ENCODE measurements around the gene ISOC2.
"Not testable (repeated sequence)": the region's sequence is repeated elsewhere in the genome, so short reads cannot be mapped to it uniquely, and the experiment has no call there.

ISOC2 gene

DNA sequence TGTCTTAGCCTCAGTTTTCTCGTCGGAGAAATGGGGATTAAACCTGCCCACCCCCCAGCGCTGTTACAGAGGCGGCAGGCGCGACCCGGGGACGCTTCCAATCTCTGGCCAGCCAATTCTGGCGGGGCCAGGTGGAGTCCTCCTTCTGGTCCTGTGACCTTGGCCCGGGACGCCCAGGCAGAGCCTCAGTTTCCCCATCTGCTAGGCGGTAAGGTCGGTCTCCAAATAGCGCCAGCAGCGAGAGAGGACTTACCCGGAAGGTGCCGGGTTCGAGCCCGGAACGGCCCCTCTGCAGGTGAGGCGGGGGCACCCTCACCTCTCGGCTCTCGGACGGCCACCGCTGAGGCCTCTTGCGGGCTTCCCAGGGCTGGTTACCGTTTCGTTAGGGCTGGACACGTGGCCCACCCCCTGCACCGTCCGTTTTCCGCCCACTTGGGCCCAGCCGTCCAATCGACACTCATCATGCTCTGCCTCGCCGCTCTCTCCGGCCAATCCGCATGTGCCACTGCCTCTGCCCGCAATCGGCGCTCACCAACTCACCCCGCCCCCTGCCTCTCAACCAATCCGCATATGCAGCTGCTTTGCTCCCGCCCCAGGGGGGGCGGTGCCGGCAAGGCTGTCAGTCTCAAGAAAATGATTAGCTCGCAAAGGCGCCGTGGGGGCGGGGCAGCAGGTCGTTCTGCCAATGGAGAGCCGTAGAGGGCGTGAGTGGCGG, at the start of gene ISOC2:
Gene ISOC2, minus strand, starts transcription at position 384 of the 715 bp plus-strand sequence. CDS start 5,156 bp downstream, outside the sequence.
- peak; percentile 100 for DNase-seq (ENCODE audit: low read depth in 2 of 2, low spot score in 1 of 2)

GRCh38 chr19:55508120-55508519, 46.7 kb upstream of the ISOC2 start:
- DNase-seq (ENCODE audit: low read depth in 2 of 2, low spot score in 1 of 2) = no peak

GRCh38 chr19:55504981-55505380, 43.5 kb upstream of the ISOC2 start:
- DNase-seq (ENCODE audit: low read depth in 2 of 2, low spot score in 1 of 2) = no peak

- no peak for DNase-seq (ENCODE audit: low read depth in 2 of 2, low spot score in 1 of 2)
Observed at GRCh38 chr19:55504252-55504603, 42.8 kb upstream of the ISOC2 start.

GRCh38 chr19:55503502-55504251, 42.2 kb upstream of the ISOC2 start:
- DNase-seq (ENCODE audit: low read depth in 2 of 2, low spot score in 1 of 2) = peak; percentile 81 to 89

GRCh38 chr19:55503157-55503501, 41.7 kb upstream of the ISOC2 start:
- no peak for DNase-seq (ENCODE audit: low read depth in 2 of 2, low spot score in 1 of 2)

- DNase-seq (ENCODE audit: low read depth in 2 of 2, low spot score in 1 of 2) = no peak
Observed at GRCh38 chr19:55502197-55502952, 40.9 kb upstream of the ISOC2 start.

GRCh38 chr19:55500368-55500952, 39.0 kb upstream of the ISOC2 start:
- no peak for DNase-seq (ENCODE audit: low read depth in 2 of 2, low spot score in 1 of 2)

DNA sequence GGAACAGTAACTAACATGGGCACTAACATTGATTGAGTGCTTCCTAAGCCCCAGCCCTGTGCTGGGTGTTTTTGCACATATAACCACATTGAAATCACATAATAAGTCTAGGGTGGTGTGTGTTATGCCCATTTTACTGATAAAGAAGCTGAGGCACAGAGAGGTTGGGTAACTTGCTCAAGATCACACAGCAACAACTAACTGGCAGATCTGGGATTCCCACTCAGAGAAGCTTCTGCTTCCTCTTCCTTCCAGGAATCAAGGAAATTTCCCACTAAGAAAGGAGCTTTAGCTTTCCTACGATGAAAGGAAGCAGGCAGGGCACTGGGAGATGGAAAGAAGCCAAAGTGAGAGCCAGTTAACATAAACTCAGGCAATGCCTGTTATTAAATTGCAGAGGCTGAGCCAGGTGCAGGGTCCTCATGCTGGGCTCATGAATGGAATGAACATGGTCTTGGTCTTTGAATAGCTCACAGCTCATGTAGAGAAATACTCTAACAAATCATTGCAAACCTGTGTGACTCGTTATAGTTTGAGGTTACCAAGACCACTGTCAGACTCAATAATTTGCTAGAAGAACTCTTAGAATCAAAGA, 36.9 kb upstream of the ISOC2 start:
- DNase-seq (ENCODE audit: low read depth in 2 of 2, low spot score in 1 of 2) = no peak

GRCh38 chr19:55497763-55498162, 36.3 kb upstream of the ISOC2 start:
- no peak for DNase-seq (ENCODE audit: low read depth in 2 of 2, low spot score in 1 of 2)

DNA sequence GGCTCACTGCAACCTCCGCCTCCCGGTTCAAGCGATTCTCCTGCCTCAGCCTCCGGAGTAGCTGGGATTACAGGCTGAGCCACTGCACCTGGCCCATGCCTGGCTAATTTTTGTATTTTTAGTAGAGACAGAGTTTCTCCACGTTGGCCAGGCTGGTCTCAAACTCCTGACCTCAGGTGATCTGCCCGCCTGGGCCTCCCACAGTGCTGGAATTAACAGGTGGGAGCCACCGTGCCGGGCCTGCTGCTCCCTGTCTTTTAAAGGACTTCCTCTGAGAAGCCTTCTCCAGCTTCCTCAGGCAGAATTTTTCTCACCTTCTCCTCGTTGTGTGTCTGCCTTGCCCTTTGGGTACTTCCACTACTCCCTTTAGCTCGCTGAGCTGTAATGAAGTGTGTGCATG, 35.4 kb upstream of the ISOC2 start:
- DNase-seq (ENCODE audit: low read depth in 2 of 2, low spot score in 1 of 2) = not testable (repeated sequence)

GRCh38 chr19:55495646-55496349, 34.4 kb upstream of the ISOC2 start:
- DNase-seq (ENCODE audit: low read depth in 2 of 2, low spot score in 1 of 2) = no peak

- DNase-seq (ENCODE audit: low read depth in 2 of 2, low spot score in 1 of 2) = no peak
Observed at GRCh38 chr19:55494172-55494761, 32.8 kb upstream of the ISOC2 start.

DNA sequence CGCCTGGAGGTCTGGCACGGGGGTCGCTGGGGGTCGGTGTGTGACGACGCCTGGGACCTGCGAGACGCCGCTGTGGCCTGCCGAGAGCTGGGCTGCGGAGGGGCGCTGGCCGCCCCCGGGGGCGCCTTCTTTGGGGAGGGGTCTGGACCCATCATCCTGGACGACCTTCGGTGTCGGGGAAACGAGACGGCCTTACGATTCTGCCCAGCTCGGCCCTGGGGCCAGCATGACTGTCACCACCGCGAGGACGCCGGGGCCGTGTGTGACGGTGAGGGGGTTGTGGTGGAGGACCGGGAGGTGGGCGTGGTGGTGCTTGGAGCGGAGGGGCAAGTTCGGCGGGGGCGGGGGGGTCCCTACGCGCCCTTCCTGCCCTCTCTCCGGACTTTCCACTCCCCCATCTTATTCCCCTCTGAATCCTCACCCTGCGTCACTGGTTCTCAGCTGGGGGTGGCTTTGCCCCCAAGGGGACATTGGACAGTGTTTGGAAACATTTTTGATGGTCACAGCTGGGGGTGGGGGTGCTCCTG, 32.3 kb upstream of the ISOC2 start:
- no peak for DNase-seq (ENCODE audit: low read depth in 2 of 2, low spot score in 1 of 2)

DNA sequence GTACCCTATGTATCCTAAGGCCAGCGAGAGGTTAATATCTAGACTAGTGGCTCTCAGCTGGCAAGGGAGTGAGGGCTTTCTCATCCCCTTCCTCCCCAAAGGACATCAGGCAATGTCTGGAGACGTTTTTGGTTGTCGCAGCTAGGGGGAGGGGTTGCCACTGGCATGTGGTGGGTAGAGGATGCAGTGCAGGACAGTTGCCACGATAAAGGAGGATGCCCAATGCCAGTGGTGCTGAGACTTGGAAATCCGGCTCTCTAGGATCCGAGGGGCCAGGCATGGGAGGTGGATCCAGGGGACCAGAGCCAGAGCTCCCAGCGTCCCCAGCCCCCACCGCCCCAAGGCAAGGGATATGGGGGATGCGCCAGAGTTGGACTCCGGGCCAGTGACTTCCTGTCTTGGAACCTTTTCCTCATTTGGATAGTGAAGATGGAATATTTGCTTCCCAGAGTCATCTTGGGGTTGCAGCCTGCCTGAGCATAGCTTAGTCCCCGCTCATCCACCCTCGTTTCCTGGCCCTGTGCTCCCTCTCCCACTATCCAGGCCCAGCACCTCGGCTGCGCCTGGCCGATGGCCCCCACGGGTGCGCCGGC, 31.7 kb upstream of the ISOC2 start:
- no peak for DNase-seq (ENCODE audit: low read depth in 2 of 2, low spot score in 1 of 2)

DNA sequence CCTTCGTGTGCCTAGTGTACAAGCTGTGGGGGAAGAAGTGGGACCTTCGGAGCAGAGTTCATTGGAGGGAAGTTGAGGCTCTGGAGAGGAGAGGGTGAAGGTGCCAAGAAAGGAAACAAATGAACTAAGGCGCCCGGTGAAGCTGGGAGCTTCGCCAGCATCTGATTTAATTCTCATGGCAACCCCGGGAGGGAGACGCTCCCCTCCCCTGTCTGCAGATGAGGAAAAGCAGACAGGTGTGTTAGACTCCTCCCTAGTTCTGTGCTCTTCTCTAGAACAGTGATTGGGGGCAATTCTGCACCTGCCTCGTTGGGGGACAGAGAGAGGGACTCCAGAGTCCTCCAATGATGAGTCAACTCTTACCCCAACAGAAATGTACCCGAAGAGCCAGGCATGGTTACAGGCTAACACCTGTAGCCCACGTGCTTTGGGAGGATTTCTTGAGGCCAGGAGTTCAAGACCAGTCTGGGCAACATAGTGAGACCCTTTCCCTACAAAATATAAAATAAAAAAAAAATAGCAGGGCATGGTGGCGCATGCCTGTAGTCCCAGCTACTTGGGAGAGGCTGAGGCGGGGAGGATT, 31.0 kb upstream of the ISOC2 start:
- DNase-seq (ENCODE audit: low read depth in 2 of 2, low spot score in 1 of 2) = no peak

GRCh38 chr19:55491546-55492360, 30.3 kb upstream of the ISOC2 start:
- no peak for DNase-seq (ENCODE audit: low read depth in 2 of 2, low spot score in 1 of 2)
